SHP77 treated with DMSO at 0.1 percent for 48 hours (cell line): ENCODE data around the gene AP1B1.
A peak's percentile ranks its signal among the peaks of the same experiment; 100 is the strongest.

ENCODE experiments used
- DNase-seq: peaks from one replicate; lab custom pipeline; 2025; lab: John Stamatoyannopoulos, UW

AP1B1 gene

GRCh38 chr22:29313126-29313575 lies 75.2 kb downstream of the AP1B1 start:
- no peak for DNase-seq

GRCh38 chr22:29312218-29313125 lies 75.9 kb downstream of the AP1B1 start:
- DNase-seq = no peak

GRCh38 chr22:29311464-29312217 lies 76.7 kb downstream of the AP1B1 start:
- no peak for DNase-seq

- DNase-seq = no peak
Observed at GRCh38 chr22:29310863-29311339, 77.5 kb downstream of the AP1B1 start.

- DNase-seq = no peak
Observed at GRCh38 chr22:29310065-29310862, 78.1 kb downstream of the AP1B1 start.

- no peak for DNase-seq
Observed at GRCh38 chr22:29309332-29310064, 78.9 kb downstream of the AP1B1 start.

- DNase-seq = no peak
Observed at GRCh38 chr22:29308791-29309262, 79.5 kb downstream of the AP1B1 start.

- DNase-seq = no peak
Observed at GRCh38 chr22:29308148-29308790, 80.1 kb downstream of the AP1B1 start.

- DNase-seq = no peak
Observed at GRCh38 chr22:29307596-29308147, 80.7 kb downstream of the AP1B1 start.

- no peak for DNase-seq
Observed at GRCh38 chr22:29306835-29307595, 81.4 kb downstream of the AP1B1 start.

- DNase-seq = peak; percentile 46
Observed at GRCh38 chr22:29306175-29306834, 82.1 kb downstream of the AP1B1 start, which contains the start of gene GAS2L1. GAS2L1 (plus strand) TSS chr22:29306650; CDS start chr22:29308106, 1,456 bp downstream.

- DNase-seq = no peak
Observed at GRCh38 chr22:29305836-29306174, 82.6 kb downstream of the AP1B1 start.

- no peak for DNase-seq
Observed at GRCh38 chr22:29302681-29303465, 85.5 kb downstream of the AP1B1 start.

GRCh38 chr22:29302402-29302680 lies 86.0 kb downstream of the AP1B1 start:
- no peak for DNase-seq

- no peak for DNase-seq
Observed at GRCh38 chr22:29301716-29302401, 86.5 kb downstream of the AP1B1 start.

GRCh38 chr22:29300807-29301601 lies 87.4 kb downstream of the AP1B1 start:
- no peak for DNase-seq

- no peak for DNase-seq
Observed at GRCh38 chr22:29300467-29300806, 87.9 kb downstream of the AP1B1 start.
